NCI-H146 treated with DMSO at 0.1 percent for 48 hours (cell line): Measurements from ENCODE around the gene SP140.
"Not testable (repeated sequence)": the region's sequence is repeated elsewhere in the genome, so short reads cannot be mapped to it uniquely, and the experiment has no call there.

Source experiments
- DNase-seq: peaks from one replicate; lab custom pipeline; 2025; ENCODE audit not compliant: unreplicated experiment; lab: John Stamatoyannopoulos, UW

Gene SP140

DNA sequence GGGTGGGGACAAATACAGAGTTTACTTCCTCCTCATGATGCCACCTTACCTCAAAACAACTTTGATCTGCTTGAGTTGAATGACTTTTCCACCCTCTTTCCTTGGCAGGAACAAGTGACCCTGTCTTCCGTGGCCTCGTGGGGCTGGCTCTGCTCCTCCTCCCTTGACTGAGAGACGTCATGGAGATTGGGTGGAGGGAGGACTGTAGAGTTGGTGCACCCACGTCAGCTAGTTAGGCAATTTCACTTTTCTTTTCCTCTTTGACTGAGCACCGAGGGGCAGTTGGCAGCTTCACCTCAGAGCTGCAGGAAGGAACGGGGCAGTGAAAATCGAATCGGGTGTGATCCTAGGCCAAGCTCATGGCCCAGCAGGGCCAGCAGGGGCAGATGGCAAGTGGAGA lies at the start of gene SP140:
TSS of gene SP140 (plus strand) at position 251 of the 400 bp plus-strand sequence. CDS start at position 360, 109 bp downstream.
- no peak for DNase-seq

DNA sequence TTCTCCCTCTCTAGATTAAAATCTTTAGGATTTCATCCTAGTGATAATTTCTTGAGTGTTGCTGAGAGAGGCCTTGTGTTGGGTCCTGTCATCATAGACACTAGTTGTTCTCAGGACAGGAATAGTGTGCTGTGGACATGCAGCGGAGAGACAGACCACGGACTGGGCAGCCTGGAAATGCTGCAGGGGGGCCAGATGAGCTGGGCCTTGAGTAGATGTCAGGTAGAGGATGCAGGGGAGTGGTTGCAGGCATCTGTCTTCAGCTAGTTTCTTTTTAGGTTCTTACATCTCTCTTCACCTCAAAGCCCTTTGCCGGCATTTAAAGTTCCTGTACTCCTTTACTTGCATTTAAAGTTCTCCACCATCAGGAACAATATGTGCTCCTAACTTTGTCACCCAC lies 48.5 kb upstream of the SP140 start:
- no peak for DNase-seq

DNA sequence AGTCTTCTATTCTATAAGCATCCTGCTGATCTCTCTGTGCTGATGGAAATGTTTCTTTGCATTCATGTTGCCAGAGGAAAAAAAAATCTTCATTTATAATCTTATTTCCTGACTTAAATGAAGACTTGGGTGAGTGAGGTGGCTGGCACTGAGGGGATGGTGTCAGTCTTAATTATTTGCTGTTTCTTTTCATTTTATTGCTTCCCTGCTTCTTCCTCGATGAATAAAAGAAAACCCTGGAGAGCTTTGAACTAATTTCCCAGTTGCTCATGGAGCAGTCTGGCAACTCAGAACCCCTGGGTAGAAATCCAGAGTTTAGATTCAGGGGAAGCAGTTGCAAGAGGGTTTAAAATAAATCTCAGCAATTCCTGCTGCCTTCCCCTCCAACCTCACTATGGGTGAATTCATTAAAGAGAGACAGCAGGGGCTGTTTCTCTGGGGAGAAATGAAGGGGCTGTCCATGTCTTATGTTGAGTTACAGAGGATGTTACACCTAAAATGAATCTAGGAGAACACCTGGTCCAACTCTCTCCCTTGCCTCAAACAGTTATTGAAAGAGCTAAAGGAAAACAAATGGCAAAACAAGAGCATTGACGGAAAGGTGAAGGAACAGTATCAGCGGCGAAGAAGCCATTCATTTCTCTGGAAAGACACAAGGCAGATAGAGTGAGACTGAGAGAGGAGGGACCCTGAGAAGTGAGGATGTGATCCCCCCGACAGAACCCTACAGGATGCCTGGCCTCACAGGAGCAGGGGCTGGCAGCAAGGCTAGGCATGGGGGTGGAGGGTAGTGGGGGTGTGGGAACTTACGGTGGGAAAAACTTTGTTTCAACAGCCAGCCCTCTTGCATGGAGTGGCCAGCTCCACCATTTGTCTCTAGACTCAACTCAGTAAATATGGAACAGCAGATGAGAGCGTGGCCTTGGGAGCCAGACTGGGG lies 46.7 kb upstream of the SP140 start:
- no peak for DNase-seq

DNA sequence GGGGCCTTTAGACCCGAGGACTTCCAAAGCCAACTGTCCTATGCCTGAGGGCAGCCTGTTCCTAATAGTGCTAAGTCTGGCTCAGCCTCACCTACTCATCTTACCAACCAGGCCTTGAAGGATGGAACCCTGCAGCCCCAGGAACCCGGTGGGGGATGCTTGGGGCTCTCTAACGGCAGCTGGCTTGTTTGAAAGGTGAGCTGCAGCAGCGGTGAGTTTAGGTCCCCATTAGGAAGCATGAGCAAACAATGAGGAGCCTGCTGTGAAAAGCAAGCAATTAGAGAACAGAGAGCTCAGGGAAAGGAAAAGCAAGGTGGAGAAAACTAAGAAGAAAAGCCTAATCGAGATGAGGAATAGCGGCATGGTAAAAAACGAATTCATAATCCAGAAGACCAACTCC lies 45.6 kb upstream of the SP140 start:
- DNase-seq, result no peak

DNA sequence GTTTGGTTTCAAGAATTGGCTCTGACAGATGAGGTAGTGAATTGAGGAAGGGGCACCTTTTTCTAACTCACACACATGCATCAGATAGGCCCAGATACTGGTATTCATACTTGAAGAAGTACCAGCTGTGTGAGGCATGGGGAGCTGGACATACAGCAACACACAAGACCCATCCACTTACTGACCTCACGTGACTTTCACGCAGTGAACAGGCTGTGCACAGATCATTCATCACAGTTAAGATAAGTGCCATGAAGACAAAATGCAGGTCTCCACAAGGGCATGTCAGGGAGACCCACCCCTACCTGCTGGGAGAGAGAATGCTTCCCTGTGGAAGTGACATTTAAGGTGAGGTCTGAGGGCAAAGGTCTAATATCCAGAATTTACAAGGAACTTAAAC lies 44.3 kb upstream of the SP140 start:
- DNase-seq, result no peak

DNA sequence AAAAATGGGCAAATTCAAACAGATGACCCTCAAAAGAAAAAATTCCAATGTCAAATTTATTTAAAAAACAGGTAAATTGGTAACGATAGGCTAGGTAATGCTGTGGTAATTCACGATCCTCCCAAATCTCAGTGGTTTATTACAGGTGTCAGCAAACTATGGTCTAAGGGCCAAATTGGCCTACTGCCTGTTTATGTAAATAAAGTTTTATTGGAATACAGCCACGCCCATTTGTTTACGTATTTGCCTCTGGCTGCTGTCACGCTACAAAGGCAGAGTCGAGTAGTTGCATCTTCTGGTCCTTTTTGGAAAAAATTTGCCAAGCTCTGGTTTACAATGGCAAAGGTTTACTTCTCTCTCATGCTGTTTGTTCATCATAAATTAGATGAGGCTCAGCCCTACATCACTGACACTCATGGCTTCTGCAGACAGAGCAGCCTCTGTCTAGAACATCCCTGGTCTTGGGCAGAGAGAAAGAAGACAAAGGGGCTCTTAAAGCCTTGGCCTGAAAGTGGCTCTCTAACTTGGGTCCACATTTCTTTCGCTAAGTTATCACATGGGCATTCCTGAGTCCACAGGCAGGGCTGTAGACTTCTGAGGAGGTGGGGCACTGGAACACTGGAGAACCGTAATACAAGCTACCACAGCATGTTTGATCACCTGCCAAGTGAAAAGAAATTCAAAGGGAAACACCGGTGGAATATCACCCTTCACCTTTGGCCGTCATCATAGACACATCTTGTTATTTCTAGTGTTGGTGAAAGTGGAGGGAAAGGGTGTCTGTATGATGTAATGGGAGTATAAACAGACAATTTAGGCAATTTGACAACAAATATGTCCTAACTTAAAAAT lies 40.6 kb upstream of the SP140 start:
- DNase-seq, result no peak

DNA sequence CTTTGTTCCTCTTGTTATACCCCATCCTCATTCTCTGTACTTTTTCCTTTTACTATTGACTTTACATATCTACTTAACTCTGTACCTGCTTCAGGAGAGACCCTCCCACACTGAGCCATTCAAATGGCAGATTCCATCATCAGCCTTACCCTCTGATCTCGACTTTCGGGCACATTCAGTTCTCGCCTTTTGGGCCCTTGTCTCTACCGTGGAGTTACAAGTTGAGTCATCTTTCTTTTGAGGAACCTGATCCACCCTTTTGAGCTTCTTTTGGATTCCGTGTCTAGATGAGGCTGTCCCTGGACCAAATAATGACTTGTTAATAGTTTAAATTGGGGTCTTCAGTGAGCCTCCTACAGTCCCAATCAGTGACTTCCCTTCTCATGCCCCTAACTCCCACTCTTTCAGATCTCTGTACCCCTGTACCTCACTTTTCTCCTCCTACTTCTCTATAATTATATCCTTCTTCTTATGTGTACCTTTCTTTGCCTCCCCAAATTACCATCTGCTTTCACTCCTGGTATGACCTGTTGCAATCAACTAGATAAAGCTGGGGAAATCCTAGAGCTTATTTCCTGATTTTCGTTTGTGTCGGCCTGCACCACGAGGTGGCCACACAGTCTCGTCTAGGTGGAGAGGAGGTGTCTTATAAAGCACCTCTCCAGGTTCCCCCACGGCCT lies 23.0 kb upstream of the SP140 start:
- no peak for DNase-seq

DNA sequence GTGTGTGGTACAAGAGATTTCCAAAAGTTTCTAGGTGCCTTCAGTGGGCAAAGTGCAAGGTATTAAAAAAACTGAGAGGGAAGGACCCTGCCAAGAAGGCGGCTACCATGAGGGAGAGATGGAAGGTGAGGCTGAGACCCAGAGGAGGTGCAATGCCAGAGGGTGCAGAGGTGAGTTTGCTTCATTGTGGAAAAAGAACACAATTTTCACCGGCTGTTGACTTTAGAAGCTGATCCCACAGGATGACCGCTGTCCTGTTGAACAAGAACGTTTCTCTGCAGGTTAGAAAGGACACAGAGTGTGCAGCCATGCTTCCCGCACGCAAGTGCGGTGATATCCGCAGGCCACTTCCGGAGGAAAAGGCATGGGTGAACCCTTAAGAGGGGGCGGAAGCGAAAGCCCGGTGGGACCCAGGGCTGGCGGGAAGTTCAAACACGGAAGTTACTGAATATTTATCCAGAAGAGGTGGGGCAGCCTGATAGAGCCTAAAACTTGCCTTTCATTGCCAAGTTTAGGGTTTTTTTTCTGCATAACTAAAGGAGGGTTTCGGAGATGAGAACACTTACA lies 22.3 kb upstream of the SP140 start:
- DNase-seq, result no peak

DNA sequence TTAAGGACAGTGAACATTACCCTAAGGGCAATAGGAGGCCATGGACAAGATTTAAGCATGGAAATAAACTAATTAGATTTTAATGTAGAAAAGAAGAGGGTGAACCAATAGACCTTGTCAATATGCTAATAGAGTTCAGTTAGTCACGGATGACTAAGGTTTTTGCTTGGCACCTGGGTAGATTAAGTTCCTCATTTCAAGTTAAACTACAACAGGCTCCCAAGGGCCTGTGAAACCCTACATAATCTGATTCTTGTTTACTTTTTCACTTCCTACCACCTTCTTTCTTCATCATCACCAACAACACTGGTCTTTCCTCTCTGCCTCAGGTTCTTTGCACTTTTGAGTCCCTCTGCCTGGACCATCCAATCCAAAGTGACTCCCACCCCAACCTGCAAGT lies 20.5 kb upstream of the SP140 start:
- DNase-seq, result no peak

DNA sequence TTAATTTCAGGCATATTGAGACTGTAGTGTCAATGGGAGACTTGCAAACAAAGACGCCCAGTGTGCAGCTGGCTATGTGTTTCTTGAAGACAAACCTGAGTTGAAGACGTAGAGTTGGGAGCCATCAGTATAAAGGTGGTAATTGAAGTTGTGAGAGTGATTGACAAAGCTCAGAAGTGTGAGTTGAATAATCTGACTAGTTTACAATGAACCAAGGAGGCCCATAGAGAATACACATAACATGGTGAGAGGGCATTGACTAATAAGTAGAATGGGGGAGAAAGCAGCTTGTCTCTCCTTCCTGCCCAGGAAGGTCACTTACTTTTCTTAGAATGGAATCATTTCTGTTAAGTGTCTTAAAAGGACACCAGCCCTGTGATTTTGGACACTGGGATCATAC lies 19.8 kb upstream of the SP140 start:
- DNase-seq, result no peak

DNA sequence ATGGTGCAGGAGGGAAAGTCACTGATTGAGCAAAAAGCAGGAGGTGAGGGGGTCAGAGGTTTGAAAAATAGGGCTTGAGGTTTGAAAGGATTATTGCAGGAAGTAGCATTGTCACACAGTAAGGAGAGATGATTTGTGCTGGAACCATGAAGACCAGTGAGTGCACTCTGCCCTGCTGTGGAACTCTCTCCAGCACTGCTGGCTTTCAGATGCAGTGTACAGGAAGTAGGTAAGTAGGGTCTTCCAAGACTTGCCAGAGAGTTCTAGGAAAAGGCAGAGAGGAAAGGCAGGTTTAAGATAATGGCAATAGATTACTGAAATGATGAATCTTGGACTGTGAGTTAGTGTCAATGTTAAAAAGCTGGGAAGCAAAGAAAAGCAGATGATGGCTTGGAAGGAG lies 17.0 kb upstream of the SP140 start:
- no peak for DNase-seq

DNA sequence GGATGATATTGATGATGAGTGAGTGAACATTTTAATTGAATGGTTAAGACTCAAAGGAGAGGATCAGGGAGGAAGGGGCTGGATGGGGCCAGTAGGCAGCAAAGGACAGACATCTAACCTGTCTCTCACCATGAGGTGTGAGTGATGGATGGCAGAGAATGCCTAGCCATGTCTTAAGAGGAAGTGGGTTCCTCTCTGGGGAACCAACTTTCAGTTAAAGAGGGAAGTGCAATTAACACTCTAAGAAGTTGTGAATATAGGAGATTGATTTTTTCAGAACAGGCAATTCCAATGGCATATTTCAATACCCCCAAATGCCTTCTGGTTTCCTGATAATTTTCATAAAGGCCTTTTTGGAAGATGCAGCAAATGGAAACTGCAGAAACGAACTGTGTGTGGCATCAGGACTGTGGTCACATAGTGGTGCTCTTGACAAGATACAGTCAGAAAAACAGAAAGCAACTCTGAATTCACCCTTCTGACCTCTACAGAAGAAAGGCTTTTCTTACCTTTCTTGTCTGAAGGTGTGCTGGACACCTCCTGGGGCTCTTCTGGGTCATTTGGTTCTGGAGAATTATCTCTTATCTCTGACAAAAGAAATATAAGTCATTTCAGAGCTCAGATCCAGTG lies 16.0 kb upstream of the SP140 start:
- DNase-seq, result no peak

DNA sequence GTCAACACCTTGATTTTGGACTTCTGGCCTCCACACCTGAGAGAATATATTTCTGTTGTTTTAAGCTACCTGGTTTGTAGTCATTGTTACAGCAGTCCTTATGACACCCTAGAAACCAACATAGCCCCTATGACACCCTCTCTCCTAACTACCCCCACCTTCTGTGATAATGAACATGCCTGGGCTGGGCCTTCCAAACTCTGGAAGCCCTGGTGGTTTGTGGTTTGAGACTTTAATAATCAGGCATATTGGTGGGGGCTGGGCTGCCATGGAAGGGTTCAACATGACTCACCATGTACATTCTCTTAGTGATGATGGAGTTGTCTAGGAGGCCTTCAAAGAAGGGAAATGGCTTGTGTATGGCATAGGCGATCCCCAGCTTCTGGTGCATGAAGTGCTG lies 9.0 kb upstream of the SP140 start:
- DNase-seq, result no peak

DNA sequence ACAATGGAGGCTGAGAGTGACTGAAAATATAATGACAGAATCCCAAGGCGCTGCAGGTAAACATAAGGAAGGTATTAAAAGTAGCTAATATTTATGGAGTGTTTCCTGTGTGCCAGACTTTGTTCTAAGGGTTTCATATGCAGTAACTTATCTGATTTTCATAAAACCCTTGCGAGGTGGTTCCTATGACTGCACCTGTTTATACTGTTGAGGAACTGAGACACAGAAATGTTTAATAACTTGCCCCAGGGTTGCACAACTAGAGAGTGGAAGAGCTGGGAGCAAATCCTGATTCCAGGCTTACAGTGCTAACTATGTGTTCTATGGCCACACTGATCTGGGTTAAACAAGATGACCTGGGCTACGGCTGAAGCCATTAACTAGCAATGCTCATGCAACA lies 8.1 kb upstream of the SP140 start:
- DNase-seq, result no peak

DNA sequence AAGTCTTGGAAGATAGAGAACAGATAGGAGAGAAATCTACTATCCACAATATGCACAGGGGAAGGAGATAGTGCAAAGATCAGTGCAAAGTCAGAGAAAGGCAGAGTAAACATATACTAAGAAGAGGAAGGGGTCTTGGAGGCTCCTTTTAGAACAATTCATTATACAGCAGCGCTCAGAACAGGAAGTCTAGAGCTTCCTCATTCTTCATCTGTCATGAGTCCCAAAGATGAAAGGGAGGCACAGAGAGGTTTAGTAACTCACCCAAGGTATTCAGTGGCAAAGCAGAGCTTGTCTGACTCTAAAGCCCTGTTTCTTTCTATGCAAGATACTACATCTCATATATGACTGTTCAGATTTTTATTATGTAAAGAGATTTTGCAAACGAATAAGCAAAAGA lies 7.1 kb upstream of the SP140 start:
- DNase-seq, result no peak

DNA sequence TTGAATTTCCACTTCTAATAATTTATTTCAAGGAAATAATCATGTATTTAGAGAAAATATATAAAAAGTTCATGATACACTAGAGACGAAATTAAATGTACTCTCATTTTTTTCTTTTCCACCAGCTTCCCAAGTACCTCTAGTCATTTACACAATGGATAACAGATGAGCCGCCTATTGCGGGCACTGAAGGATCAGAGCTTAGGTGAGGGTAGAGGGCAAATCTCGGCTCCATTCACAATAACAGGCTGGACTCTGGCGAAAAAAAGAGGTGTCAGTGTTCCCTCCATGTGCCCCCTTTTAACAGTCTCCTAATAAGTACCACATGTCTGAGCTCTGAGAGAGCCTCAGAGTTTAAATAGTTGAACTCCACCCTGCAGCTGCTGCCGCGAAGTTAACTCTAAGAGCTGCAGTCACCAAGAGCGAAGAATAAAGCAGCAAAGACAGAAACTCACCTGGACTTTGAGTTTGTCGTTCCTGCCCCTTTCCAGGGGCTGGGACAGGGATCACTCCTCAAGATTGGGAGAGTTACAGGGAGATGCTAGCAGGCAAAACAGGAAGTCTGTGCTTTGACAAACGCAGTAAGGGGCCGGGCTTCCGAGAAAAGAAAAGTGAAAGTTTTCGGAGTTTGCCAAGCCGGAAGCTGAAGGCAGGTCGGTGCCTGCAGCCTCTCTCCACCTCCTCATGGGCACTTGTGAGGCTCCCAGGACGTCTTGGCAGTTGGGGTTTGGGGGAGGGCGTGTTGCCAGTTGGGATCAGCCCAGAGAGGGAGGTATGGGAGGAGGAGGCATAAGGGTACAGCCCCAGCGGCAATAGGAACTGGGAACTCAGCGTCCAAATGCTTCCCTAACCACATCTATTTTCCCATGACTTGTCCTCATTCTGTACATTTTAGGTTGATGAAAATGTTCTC lies 5.9 kb upstream of the SP140 start, which contains the start of gene SP110:
TSS of gene SP110 (minus strand) at position 566 of the 913 bp plus-strand sequence. CDS start 3,057 bp downstream, outside the sequence.
- DNase-seq, result no peak

DNA sequence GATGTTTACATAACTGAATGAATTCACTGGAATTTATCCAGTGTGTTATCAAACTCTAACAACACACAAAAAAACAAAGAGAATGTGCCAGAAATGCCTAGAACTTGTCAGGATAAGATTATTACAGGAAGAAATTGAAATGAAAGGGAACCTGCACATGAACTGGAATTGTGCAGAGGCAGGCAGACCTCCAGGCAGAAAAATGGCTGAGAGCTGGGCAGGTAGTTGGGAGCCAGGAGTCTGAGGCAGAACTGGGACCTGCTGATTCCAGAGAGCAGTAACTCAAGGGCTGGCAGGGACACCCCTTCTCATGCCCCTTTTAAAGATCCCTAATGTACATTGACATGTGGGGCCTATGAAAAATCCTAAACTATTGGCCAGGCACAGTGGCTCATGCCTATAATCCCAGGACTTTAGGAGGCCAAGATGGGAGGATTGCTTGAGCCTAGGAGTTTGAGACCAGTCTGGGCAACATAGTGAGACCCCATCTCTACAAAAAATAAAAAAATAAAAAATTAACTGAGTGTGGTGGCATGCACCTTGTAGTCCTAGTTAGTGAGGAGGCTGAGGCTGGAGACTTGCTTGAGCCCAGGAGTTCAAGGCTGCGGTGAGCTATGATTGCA lies 5.1 kb upstream of the SP140 start:
- DNase-seq, result no peak

DNA sequence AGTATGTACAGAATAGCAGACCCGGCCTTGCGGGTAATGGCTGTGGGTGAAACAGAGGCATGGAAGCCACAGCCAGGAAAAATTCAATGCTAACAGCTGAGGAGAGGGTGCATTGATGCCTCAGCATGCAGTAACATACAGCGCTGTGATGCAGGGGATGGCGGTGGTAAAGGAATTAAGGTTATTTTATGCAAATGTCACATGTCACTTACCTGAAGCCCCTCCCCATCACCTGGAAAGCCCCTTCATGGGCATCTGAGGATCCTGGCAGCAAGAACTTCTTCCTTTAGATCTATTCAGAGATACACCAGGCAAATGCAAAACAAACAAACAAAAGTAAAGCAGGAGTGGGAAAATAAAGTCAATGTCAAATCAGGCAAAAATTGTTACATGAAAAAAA lies 4.0 kb upstream of the SP140 start:
- no peak for DNase-seq

DNA sequence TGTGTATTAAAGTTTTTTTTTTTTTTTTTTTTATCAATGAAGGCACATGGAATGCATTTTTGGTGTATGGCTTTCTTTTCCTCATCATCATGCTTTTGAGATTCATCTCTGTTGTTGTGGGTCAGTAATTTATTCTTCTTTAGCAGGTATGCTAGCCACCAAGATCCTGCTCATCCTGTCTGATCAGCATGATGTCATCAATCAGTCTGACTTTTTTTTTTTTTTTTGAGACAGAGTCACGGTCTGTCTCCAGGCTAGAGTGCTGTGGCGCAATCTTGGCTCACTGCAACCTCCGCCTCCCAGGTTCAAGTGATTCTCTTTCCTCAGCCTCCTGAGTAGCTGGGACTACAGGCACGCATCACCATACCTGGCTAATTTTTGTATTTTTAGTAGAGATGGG lies 2.7 kb upstream of the SP140 start:
- not testable (repeated sequence) for DNase-seq
